Prostate gland (tissue), 2 donors: ENCODE data around the gene RRAD. TPM values are rescaled to one million over a fixed set of nuclear protein-coding genes. Genes with fewer than 3 reads are reported as not detected.
A peak's percentile ranks its signal among the peaks of the same experiment; 100 is the strongest.

Source experiments
- DNase-seq: peaks from one replicate; pipeline ENCODE4 v3.0.0-alpha.2; 2019; ENCODE audit warnings: low spot score
- H3K27ac ChIP-seq, 2 donors: fragments of 200-600 bp; sonication (generic); 2 replicates each; pipeline ENCODE4 v1.5.1; 2017 to 2019
- H3K27me3 ChIP-seq: fragments of 200-600 bp; sonication (generic); replicated peaks from 2 replicates; pipeline ENCODE4 v1.5.1; 2019; ENCODE audit not compliant: insufficient read depth
- H3K36me3 ChIP-seq, 2 donors: fragments of 200-600 bp; sonication (generic); 1 replicate in 1 of 2; 2 replicates in 1 of 2; pipeline versions ENCODE4 v1.5.1 to v1.8.1; 2017 to 2019
- H3K4me1 ChIP-seq: fragments of 200-600 bp; sonication (generic); replicated peaks from 2 replicates; pipeline ENCODE4 v1.5.1; 2019
- H3K4me3 ChIP-seq, 2 donors: fragments of 200-600 bp; sonication (generic); 2 replicates each; pipeline ENCODE4 v1.5.1; 2017 to 2019
- H3K9me3 ChIP-seq: fragments of 200-600 bp; sonication (generic); 2 replicates; pipeline ENCODE4 v1.5.1; 2017
- CTCF ChIP-seq, 4 experiments: fragments of 200-600 bp in 2 of 4; fragments of 450-650 bp in 2 of 4; sonication (generic) in 2 of 4; IDR thresholded peaks; 1 replicate in 3 of 4; 2 replicates in 1 of 4; pipeline ENCODE4 v1.5.1; 2016 to 2019; ENCODE audit warnings: antibody characterized with exemption in 4 of 4, mild to moderate bottlenecking in 2 of 4, moderate library complexity in 2 of 4
- POLR2A ChIP-seq: fragments of 450-650 bp; IDR thresholded peaks from one replicate; pipeline ENCODE4 v1.6.1; 2016; ENCODE audit warnings: antibody characterized with exemption, mild to moderate bottlenecking
- POLR2AphosphoS5 ChIP-seq: sonication (generic); formaldehyde crosslinking; IDR thresholded peaks from one replicate; pipeline ENCODE4 v1.6.1; 2017; ENCODE audit warnings: antibody characterized with exemption
- WGBS: methylation state at CpG from one replicate; pipeline ENCODE4 v1.1.5; 2018; 5-methylcytosine and 5-hydroxymethylcytosine counted together
- intact Hi-C: fragments of 100-400 bp; cut with DNase I; formaldehyde crosslinking; loops from one replicate; pipeline ENCODE4 v1.14.2; 2022
- total RNA-seq, 2 donors: library from RNA; depleted of rRNA; stranded (reverse); fragments of >200 nt; gene quantifications; one replicate each; pipeline ENCODE4 v1.1.0, GENCODE V29; 2016

The RRAD gene
- total RNA-seq, 2 donors from 2014 or later = 17.0 to 37.0 TPM

GRCh38 chr16:66900721-66901441 is 24.5 kb downstream of the RRAD start:
- peak overlapping the region; percentile 54 to 73 for H3K27ac ChIP-seq
- no peaks in the 10 kb centered on the region for H3K9me3 ChIP-seq
- no peaks in the 10 kb centered on the region for H3K36me3 ChIP-seq
- H3K4me1 ChIP-seq = no peaks in the 10 kb centered on the region
- TF ChIP-seq POLR2AphosphoS5 (peak; percentile 32), CTCF (IDR thresholded peaks at IDR 0.05) (no peak)
- no peak overlapping the region for H3K4me3 ChIP-seq
- no peaks in the 10 kb centered on the region for H3K27me3 ChIP-seq
- 39% methylated on average over 7 of the region's 7 CpGs for WGBS
- intact Hi-C loops = no loop called here
- no peak for DNase-seq

GRCh38 chr16:66899945-66900710 is 25.2 kb downstream of the RRAD start:
- no peak overlapping the region for H3K4me3 ChIP-seq
- H3K27me3 ChIP-seq = no peaks in the 10 kb centered on the region
- TF ChIP-seq CTCF (IDR thresholded peaks at IDR 0.05) = no peak
- no peaks in the 10 kb centered on the region for H3K9me3 ChIP-seq
- DNase-seq = no peak
- no peaks in the 10 kb centered on the region for H3K36me3 ChIP-seq
- 18% methylated on average over 9 of the region's 9 CpGs for WGBS
- H3K27ac ChIP-seq = peak overlapping the region; percentile 54 to 73
- intact Hi-C loops = no loop called here
- H3K4me1 ChIP-seq = no peaks in the 10 kb centered on the region

GRCh38 chr16:66899310-66899944 is 25.9 kb downstream of the RRAD start:
- Histone ChIP-seq H3K27ac (peak overlapping the region; percentile 54 to 73), H3K4me1 (no peaks in the 10 kb centered on the region), H3K27me3 (no peaks in the 10 kb centered on the region), H3K9me3 (no peaks in the 10 kb centered on the region), H3K36me3 (no peaks in the 10 kb centered on the region), H3K4me3 (no peak overlapping the region)
- WGBS = 71% methylated on average over 6 of the region's 6 CpGs
- no peak for TF ChIP-seq POLR2AphosphoS5
- no peak for TF ChIP-seq POLR2A
- TF ChIP-seq CTCF (IDR thresholded peaks at IDR 0.05) = no peak
- no peak for DNase-seq
- intact Hi-C loops = no loop called here

- Histone ChIP-seq H3K36me3 (no peaks in the 10 kb centered on the region), H3K4me3 (no peak overlapping the region), H3K4me1 (no peaks in the 10 kb centered on the region), H3K27ac (peak overlapping the region; percentile 54 to 73), H3K27me3 (no peaks in the 10 kb centered on the region), H3K9me3 (no peaks in the 10 kb centered on the region)
- intact Hi-C loops = loop anchor here (1.0 kb wide), 1 partner anchor 26 kb away; the partner anchor contains the start of gene RRAD
- TF ChIP-seq POLR2AphosphoS5 = no peak
- TF ChIP-seq CTCF (IDR thresholded peaks at IDR 0.05) = no peak
- TF ChIP-seq POLR2A = no peak
- WGBS = 88% methylated on average over 2 of the region's 2 CpGs
- DNase-seq = no peak
Measured at GRCh38 chr16:66898933-66899309, 26.4 kb downstream of the RRAD start.
